HAP-1 (cell line): ENCODE data around the gene RABGAP1L.

Source experiments
- DNase-seq, 2 experiments: peaks; one replicate each; pipeline ENCODE4 v3.0.0-alpha.2; 2016 to 2020; ENCODE audit warnings: low spot score in 2 of 2
- H3K27me3 ChIP-seq: fragments of 250-450 bp; sonication (Bioruptor Pico); 2 replicates; pipeline ENCODE4 v1.5.1; 2020; ENCODE audit warnings: low read depth, mild to moderate bottlenecking, moderate library complexity
- H3K36me3 ChIP-seq: fragments of 250-450 bp; sonication (Bioruptor Pico); replicated peaks from 2 replicates; pipeline ENCODE4 v1.5.1; 2020; ENCODE audit warnings: mild to moderate bottlenecking
- H3K4me1 ChIP-seq: fragments of 250-450 bp; sonication (Bioruptor Pico); 2 replicates; pipeline ENCODE4 v1.5.1; 2020; ENCODE audit warnings: mild to moderate bottlenecking
- H3K4me3 ChIP-seq: fragments of 250-450 bp; sonication (Bioruptor Pico); 2 replicates; pipeline ENCODE4 v1.5.1; 2020; ENCODE audit warnings: mild to moderate bottlenecking, moderate library complexity
- H3K9me3 ChIP-seq: fragments of 250-450 bp; sonication (Bioruptor Pico); 2 replicates; pipeline ENCODE4 v1.5.1; 2020; ENCODE audit warnings: mild to moderate bottlenecking, moderate library complexity
- in situ Hi-C: fragments of 300-500 bp; cut with MboI; formaldehyde crosslinking; loops from 3 replicates; pipeline ENCODE4 v1.14.3; 2020; ENCODE audit warnings: low sequenced_read_pairs, inconsistent platforms, mixed read lengths

Gene RABGAP1L

GRCh38 chr1:174975764-174976163, 816.4 kb downstream of the RABGAP1L start:
- Histone ChIP-seq H3K27me3 (no peaks in the 10 kb centered on the region), H3K4me3 (no peak overlapping the region), H3K4me1 (no peaks in the 10 kb centered on the region), H3K36me3 (no peaks in the 10 kb centered on the region), H3K9me3 (no peaks in the 10 kb centered on the region)
- in situ Hi-C loops, result loop anchor here (25.0 kb wide), 1 partner anchor 713 kb away; no protein-coding TSS in a partner anchor
- no peak for DNase-seq

- no peaks in the 10 kb centered on the region for H3K9me3 ChIP-seq
- in situ Hi-C loops, result loop anchor here (25.0 kb wide), 1 partner anchor 714 kb away; no protein-coding TSS in a partner anchor
- no peaks in the 10 kb centered on the region for H3K36me3 ChIP-seq
- H3K27me3 ChIP-seq, result no peaks in the 10 kb centered on the region
- H3K4me1 ChIP-seq, result no peaks in the 10 kb centered on the region
- DNase-seq, result no peak
- H3K4me3 ChIP-seq, result no peak overlapping the region
These were observed 817.3 kb downstream of the RABGAP1L start for GRCh38 chr1:174976436-174977108.

- DNase-seq, result peak in 1 of 2 experiments; percentile 39
- Histone ChIP-seq H3K36me3 (no peaks in the 10 kb centered on the region), H3K9me3 (no peaks in the 10 kb centered on the region), H3K4me3 (no peak overlapping the region), H3K27me3 (no peaks in the 10 kb centered on the region), H3K4me1 (no peaks in the 10 kb centered on the region)
- in situ Hi-C loops, result loop anchor here (25.0 kb wide), 1 partner anchor 721 kb away; no protein-coding TSS in a partner anchor
These were observed 823.8 kb downstream of the RABGAP1L start for GRCh38 chr1:174982971-174983689.

DNA sequence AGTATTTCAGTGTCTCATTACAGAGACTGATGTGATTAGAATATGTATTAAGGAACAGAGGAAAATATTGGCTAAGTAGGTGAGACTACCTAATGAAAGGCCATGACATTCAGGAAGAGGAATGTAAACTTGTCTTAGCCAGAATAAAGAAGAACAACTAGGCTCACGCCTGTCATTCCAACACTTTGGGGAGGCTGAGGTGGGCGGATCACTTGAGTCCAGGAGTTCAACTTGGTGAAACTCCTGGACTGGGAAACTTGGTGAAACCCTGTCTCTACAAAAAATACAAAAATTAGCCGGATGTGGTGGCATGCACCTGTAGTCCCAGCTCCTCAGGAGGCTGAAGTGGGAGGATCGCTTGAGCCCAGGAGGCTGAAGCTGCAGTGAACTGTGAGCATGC, 825.6 kb downstream of the RABGAP1L start:
- Histone ChIP-seq H3K4me3 (no peak overlapping the region), H3K27me3 (no peaks in the 10 kb centered on the region), H3K36me3 (no peaks in the 10 kb centered on the region), H3K4me1 (no peaks in the 10 kb centered on the region), H3K9me3 (no peaks in the 10 kb centered on the region)
- DNase-seq, result no peak
- in situ Hi-C loops, result loop anchor here (25.0 kb wide), 1 partner anchor 723 kb away; no protein-coding TSS in a partner anchor

DNA sequence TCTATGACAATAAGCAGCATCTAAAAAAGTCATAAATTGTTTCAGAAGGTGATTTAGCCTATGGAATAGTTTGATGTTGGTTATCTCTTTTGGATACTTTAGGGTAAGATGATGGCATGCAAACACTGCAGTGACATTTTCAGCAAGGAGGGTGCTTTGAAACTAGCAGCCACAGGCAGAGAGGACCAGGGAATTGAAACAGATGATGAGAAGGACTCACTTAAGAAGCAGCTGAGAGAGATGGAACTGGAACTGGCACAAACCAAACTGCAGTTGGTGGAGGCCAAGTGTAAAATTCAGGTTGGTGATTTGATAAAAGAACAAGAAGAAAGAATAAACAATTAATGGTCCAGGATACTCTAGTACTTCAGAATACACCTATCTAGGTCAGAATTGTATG, 829.2 kb downstream of the RABGAP1L start:
- Histone ChIP-seq H3K36me3 (no peaks in the 10 kb centered on the region), H3K4me3 (no peak overlapping the region), H3K9me3 (no peaks in the 10 kb centered on the region)

DNA sequence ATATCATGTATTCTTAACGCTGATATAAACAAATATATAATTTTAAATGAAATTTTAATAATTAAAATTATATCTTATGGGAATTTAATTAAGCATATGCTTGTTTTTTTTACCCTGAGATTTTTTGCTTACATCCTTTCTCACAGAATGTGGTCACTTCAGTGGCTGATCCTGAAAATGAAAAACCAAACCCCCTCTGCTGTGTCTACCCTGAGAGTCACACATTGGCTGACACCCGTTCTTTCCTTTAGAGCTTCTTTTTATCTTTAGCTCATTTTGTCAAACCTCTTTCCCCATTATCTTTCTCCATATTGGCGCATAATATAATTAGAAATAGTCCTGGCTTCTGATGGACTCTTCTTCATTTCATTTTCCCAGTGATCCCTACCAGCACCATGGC, 829.7 kb downstream of the RABGAP1L start:
- H3K4me1 ChIP-seq, result 0 out of 2 replicates have a peak, but pooled peaks cover 5% of the 10 kb centered on the region
- H3K9me3 ChIP-seq, result no peaks in the 10 kb centered on the region
- no peak for DNase-seq
- in situ Hi-C loops, result loop anchor here (25.0 kb wide), 1 partner anchor 727 kb away; no protein-coding TSS in a partner anchor
- no peaks in the 10 kb centered on the region for H3K36me3 ChIP-seq
- no peak overlapping the region for H3K4me3 ChIP-seq
- no peaks in the 10 kb centered on the region for H3K27me3 ChIP-seq

More for the DNA sequence above, 829.2 kb downstream of the RABGAP1L start:
- H3K27me3 ChIP-seq, result no peaks in the 10 kb centered on the region
- H3K4me1 ChIP-seq, result 0 out of 2 replicates have a peak, but pooled peaks cover 5% of the 10 kb centered on the region
- no peak for DNase-seq
- in situ Hi-C loops, result loop anchor here (25.0 kb wide), 1 partner anchor 726 kb away; no protein-coding TSS in a partner anchor

- in situ Hi-C loops, result loop anchor here (25.0 kb wide), 1 partner anchor 727 kb away; no protein-coding TSS in a partner anchor
- Histone ChIP-seq H3K27me3 (no peaks in the 10 kb centered on the region), H3K4me1 (0 out of 2 replicates have a peak, but pooled peaks cover 5% of the 10 kb centered on the region), H3K4me3 (no peak overlapping the region), H3K36me3 (no peaks in the 10 kb centered on the region), H3K9me3 (no peaks in the 10 kb centered on the region)
- DNase-seq, result no peak
These were observed 830.4 kb downstream of the RABGAP1L start for GRCh38 chr1:174989536-174990220.

DNA sequence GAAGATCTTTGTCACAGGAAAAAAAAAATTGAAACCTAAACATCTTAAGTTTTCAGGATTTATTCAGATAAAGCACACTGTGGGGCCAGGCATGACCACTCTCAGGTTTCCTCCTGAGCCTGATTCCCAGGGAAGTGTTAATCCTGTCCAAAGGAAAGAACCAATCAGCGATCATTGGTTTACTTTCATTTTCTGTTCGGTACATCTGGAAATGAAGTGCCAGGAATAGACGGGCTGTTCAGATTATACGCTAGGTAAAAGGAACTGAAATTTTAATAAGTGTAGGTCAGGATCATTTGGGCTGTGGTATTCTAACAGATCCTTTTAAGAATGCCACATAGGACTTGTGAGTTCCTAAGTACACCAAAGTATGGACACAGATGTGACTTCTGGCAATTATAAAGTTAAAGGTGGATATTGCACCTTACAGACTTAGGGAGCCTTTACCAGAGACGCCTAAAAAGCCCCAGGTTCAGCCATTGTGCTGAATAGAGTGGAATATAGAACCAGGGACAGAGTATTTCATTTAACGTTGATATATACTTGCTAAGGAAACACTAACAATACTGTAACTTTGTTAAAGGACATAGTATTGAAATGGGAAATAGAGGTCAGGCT, 831.2 kb downstream of the RABGAP1L start:
- H3K36me3 ChIP-seq, result no peaks in the 10 kb centered on the region
- peak overlapping the region; percentile 24 for H3K4me3 ChIP-seq
- H3K27me3 ChIP-seq, result no peaks in the 10 kb centered on the region
- in situ Hi-C loops, result loop anchor here (25.0 kb wide), 1 partner anchor 728 kb away; no protein-coding TSS in a partner anchor
- no peaks in the 10 kb centered on the region for H3K9me3 ChIP-seq
- H3K4me1 ChIP-seq, result 0 out of 2 replicates have a peak, but pooled peaks cover 5% of the 10 kb centered on the region
- DNase-seq, result peak; percentile 18 to 52

- in situ Hi-C loops, result loop anchor here (25.0 kb wide), 1 partner anchor 729 kb away; no protein-coding TSS in a partner anchor
- Histone ChIP-seq H3K9me3 (no peaks in the 10 kb centered on the region), H3K4me3 (no peak overlapping the region), H3K27me3 (no peaks in the 10 kb centered on the region), H3K4me1 (0 out of 2 replicates have a peak, but pooled peaks cover 5% of the 10 kb centered on the region), H3K36me3 (no peaks in the 10 kb centered on the region)
- DNase-seq, result no peak
These were observed 832.2 kb downstream of the RABGAP1L start for GRCh38 chr1:174991473-174991872.

DNA sequence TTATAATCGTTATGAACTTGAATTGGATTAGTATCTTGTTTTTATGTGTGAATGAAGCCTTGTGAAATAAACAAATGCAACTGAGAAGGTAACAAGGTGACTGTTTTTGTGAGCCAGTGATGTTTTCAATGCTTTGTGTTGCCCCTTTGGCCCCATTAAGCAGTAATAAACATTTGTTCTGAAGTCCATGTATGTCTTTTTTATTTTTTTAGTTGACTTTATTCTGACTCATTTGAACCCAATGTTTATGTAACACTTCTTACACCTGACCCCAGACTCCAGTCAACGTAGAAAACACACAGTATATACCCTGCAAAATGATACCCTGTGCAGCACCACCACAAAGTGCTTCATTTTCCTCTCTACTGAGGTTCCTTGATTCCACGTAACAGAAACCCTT, 835.8 kb downstream of the RABGAP1L start:
- DNase-seq, result no peak
- Histone ChIP-seq H3K27me3 (no peaks in the 10 kb centered on the region), H3K9me3 (no peaks in the 10 kb centered on the region), H3K4me3 (no peak overlapping the region), H3K4me1 (peaks cover 9% of the 10 kb centered on the region), H3K36me3 (peaks cover 2% of the 10 kb centered on the region)
- in situ Hi-C loops, result loop anchor here (5.0 to 25.0 kb wide), 2 partner anchors 223 to 733 kb away; no protein-coding TSS in a partner anchor

- Histone ChIP-seq H3K9me3 (no peaks in the 10 kb centered on the region), H3K36me3 (peaks cover 2% of the 10 kb centered on the region), H3K4me3 (no peak overlapping the region), H3K27me3 (no peaks in the 10 kb centered on the region), H3K4me1 (peaks cover 7% of the 10 kb centered on the region)
- DNase-seq, result no peak
- in situ Hi-C loops, result loop anchor here (5.0 to 25.0 kb wide), 2 partner anchors 224 to 734 kb away; no protein-coding TSS in a partner anchor
These were observed 836.6 kb downstream of the RABGAP1L start for GRCh38 chr1:174995916-174996315.

DNA sequence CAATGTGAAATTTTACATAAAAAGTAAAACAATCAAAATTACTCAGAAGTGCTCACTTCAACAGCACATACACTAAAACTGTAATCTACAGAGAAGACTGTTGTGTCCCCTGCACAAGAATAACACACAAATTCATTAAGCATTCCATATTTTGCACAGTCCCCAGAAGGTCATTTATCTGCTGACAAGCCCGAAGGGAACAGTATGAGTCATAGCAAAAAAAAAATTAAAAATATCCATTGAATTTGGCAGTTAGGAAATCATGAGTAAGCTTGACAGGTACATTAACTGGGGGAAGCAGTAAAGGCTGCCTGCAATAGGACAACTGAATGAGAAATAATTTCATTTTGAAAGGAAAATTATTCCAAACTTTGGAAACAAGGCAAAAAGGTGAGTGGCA, 837.2 kb downstream of the RABGAP1L start:
- no peak overlapping the region for H3K4me3 ChIP-seq
- no peaks in the 10 kb centered on the region for H3K27me3 ChIP-seq
- peaks cover 3% of the 10 kb centered on the region for H3K4me1 ChIP-seq
- H3K9me3 ChIP-seq, result no peaks in the 10 kb centered on the region
- DNase-seq, result no peak
- in situ Hi-C loops, result loop anchor here (5.0 to 25.0 kb wide), 2 partner anchors 224 to 734 kb away; no protein-coding TSS in a partner anchor
- peaks cover 2% of the 10 kb centered on the region for H3K36me3 ChIP-seq

DNA sequence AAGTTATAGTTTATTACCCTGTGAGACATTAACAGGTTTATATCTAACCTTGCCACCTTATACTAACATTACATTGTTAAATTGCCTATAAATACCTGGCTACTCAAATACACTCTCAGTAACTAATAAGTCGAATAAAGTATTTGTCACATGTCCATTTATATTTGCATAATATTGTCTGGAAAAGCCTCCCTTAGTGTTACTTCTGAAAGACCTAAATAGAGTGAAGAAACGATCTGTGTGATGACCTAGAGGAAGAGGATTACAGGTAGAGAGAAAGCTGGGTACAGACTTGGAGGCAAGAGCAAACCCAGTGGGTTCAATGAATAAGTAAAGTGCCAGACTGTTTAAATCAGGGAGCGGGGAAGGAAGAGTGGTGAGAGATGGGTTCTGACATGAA, 837.7 kb downstream of the RABGAP1L start:
- Histone ChIP-seq H3K27me3 (no peaks in the 10 kb centered on the region), H3K36me3 (peaks cover 2% of the 10 kb centered on the region), H3K4me1 (peaks cover 4% of the 10 kb centered on the region), H3K4me3 (no peak overlapping the region), H3K9me3 (no peaks in the 10 kb centered on the region)
- no peak for DNase-seq
- in situ Hi-C loops, result loop anchor here (5.0 to 25.0 kb wide), 2 partner anchors 225 to 735 kb away; no protein-coding TSS in a partner anchor
